HK-2 (cell line): ENCODE results near the gene TRABD2A.

Experiments used
- DNase-seq: peaks from one replicate; pipeline ENCODE4 v3.0.0-alpha.2; 2018; ENCODE audit not compliant: unreplicated experiment

The TRABD2A gene

GRCh38 chr2:84817239-84817655 is 63.6 kb downstream of the TRABD2A start:
- no peak for DNase-seq

GRCh38 chr2:84816426-84817026 is 64.4 kb downstream of the TRABD2A start:
- DNase-seq = no peak

- no peak for DNase-seq
Measured at GRCh38 chr2:84815146-84815545, 65.7 kb downstream of the TRABD2A start.

GRCh38 chr2:84811839-84812431 is 68.9 kb downstream of the TRABD2A start:
- DNase-seq = no peak

GRCh38 chr2:84808279-84808678 is 72.6 kb downstream of the TRABD2A start:
- no peak for DNase-seq

GRCh38 chr2:84807063-84807485 is 73.8 kb downstream of the TRABD2A start:
- peak; percentile 47 for DNase-seq

GRCh38 chr2:84805250-84805958 is 75.5 kb downstream of the TRABD2A start:
- DNase-seq = no peak

- no peak for DNase-seq
Measured at GRCh38 chr2:84801811-84802210, 79.1 kb downstream of the TRABD2A start.

- no peak for DNase-seq
Measured at GRCh38 chr2:84800194-84800805, 80.6 kb downstream of the TRABD2A start.

- no peak for DNase-seq
Measured at GRCh38 chr2:84799772-84800171, 81.1 kb downstream of the TRABD2A start.

GRCh38 chr2:84797271-84797670 is 83.6 kb downstream of the TRABD2A start:
- no peak for DNase-seq

- no peak for DNase-seq
Measured at GRCh38 chr2:84796798-84797197, 84.1 kb downstream of the TRABD2A start.

- no peak for DNase-seq
Measured at GRCh38 chr2:84793641-84794040, 87.2 kb downstream of the TRABD2A start.

GRCh38 chr2:84792856-84793522 is 87.9 kb downstream of the TRABD2A start:
- DNase-seq = no peak

GRCh38 chr2:84788498-84788897 is 92.4 kb downstream of the TRABD2A start:
- DNase-seq = no peak

- DNase-seq = no peak
Measured at GRCh38 chr2:84788027-84788426, 92.9 kb downstream of the TRABD2A start.

GRCh38 chr2:84786601-84787000 is 94.3 kb downstream of the TRABD2A start:
- no peak for DNase-seq

- DNase-seq = no peak
Measured at GRCh38 chr2:84785950-84786349, 94.9 kb downstream of the TRABD2A start.

GRCh38 chr2:84782717-84783442 is 98.0 kb downstream of the TRABD2A start:
- DNase-seq = no peak

GRCh38 chr2:84781942-84782716 is 98.8 kb downstream of the TRABD2A start:
- no peak for DNase-seq

GRCh38 chr2:84779781-84780180 is 101.1 kb downstream of the TRABD2A start:
- DNase-seq = no peak
